NCI-H510A treated with DMSO at 0.1 percent for 48 hours (cell line): ENCODE data around the gene PNMT.

Experiments
- DNase-seq: peaks from one replicate; lab custom pipeline; 2025; lab: John Stamatoyannopoulos, UW

The PNMT gene

GRCh38 chr17:39667945-39668924 is at the start of gene PNMT:
Gene PNMT (plus strand): TSS chr17:39668453. CDS start chr17:39668476, 23 bp downstream.
- peak; percentile 57 for DNase-seq

GRCh38 chr17:39618956-39619785 is 49.1 kb upstream of the PNMT start:
- DNase-seq: no peak

GRCh38 chr17:39619786-39620101 is 48.5 kb upstream of the PNMT start:
- DNase-seq: no peak

- DNase-seq: peak; percentile 79
Measured at GRCh38 chr17:39621523-39622379, 46.5 kb upstream of the PNMT start.

- DNase-seq: no peak
Measured at GRCh38 chr17:39622380-39623006, 45.8 kb upstream of the PNMT start.

GRCh38 chr17:39623356-39623950 is 44.8 kb upstream of the PNMT start:
- DNase-seq: peak; percentile 74

GRCh38 chr17:39624313-39624712 is 43.9 kb upstream of the PNMT start:
- no peak for DNase-seq

GRCh38 chr17:39625198-39625785 is 43.0 kb upstream of the PNMT start:
- DNase-seq: no peak

- DNase-seq: no peak
Measured at GRCh38 chr17:39626171-39627046, 41.8 kb upstream of the PNMT start, which contains the start of gene PPP1R1B. Gene PPP1R1B (plus strand): TSS chr17:39626952. CDS start chr17:39627393, 441 bp downstream.

- DNase-seq: no peak
Measured at GRCh38 chr17:39627047-39627711, 41.1 kb upstream of the PNMT start.

GRCh38 chr17:39627712-39628516 is 40.3 kb upstream of the PNMT start:
- peak; percentile 27 for DNase-seq

GRCh38 chr17:39628655-39629493 is 39.4 kb upstream of the PNMT start:
- DNase-seq: peak; percentile 86

- no peak for DNase-seq
Measured at GRCh38 chr17:39629494-39629880, 38.8 kb upstream of the PNMT start.

- no peak for DNase-seq
Measured at GRCh38 chr17:39629898-39630297, 38.4 kb upstream of the PNMT start.

- peak; percentile 69 for DNase-seq
Measured at GRCh38 chr17:39631403-39631802, 36.9 kb upstream of the PNMT start.

- peak; percentile 54 for DNase-seq
Measured at GRCh38 chr17:39632153-39632941, 35.9 kb upstream of the PNMT start.
